Cardiac fibroblast (primary cell): ENCODE measurements around the gene CRACR2A.
A peak's percentile ranks its signal among the peaks of the same experiment; 100 is the strongest.

ENCODE experiments used
- DNase-seq, 2 donors: peaks; one replicate each; pipeline versions ENCODE4 v3.0.0 to v3.0.0-alpha.2; 2010; ENCODE audit warnings: low read depth in 2 of 2
- H3K4me3 ChIP-seq, 2 donors: replicated peaks in 1 of 2; 1 replicate in 1 of 2; 2 replicates in 1 of 2; pipeline ENCODE4 v1.5.1; 2011; ENCODE audit warnings: low read depth in 2 of 2, low read length in 2 of 2, mild to moderate bottlenecking in 2 of 2, moderate library complexity in 1 of 2
- TF ChIP-seq, protein P1 (sequence below): IDR thresholded peaks from one replicate; pipeline ENCODE4 v1.5.1; 2011; ENCODE audit warnings: low read depth, mild to moderate bottlenecking, low read length, inconsistent platforms

The CRACR2A gene

GRCh38 chr12:3791256-3791874 is 38.5 kb upstream of the CRACR2A start:
- no peak for DNase-seq
- TF ChIP-seq, protein P1, sequence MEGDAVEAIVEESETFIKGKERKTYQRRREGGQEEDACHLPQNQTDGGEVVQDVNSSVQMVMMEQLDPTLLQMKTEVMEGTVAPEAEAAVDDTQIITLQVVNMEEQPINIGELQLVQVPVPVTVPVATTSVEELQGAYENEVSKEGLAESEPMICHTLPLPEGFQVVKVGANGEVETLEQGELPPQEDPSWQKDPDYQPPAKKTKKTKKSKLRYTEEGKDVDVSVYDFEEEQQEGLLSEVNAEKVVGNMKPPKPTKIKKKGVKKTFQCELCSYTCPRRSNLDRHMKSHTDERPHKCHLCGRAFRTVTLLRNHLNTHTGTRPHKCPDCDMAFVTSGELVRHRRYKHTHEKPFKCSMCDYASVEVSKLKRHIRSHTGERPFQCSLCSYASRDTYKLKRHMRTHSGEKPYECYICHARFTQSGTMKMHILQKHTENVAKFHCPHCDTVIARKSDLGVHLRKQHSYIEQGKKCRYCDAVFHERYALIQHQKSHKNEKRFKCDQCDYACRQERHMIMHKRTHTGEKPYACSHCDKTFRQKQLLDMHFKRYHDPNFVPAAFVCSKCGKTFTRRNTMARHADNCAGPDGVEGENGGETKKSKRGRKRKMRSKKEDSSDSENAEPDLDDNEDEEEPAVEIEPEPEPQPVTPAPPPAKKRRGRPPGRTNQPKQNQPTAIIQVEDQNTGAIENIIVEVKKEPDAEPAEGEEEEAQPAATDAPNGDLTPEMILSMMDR, result no peak
- no peak overlapping the region for H3K4me3 ChIP-seq

- H3K4me3 ChIP-seq, result no peak overlapping the region
- TF ChIP-seq, protein P1, result no peak
- DNase-seq, result no peak
Observed at GRCh38 chr12:3790642-3791041, 37.7 kb upstream of the CRACR2A start.

GRCh38 chr12:3789838-3790237 is 36.9 kb upstream of the CRACR2A start:
- no peak for DNase-seq
- TF ChIP-seq, protein P1, result no peak
- H3K4me3 ChIP-seq, result no peak overlapping the region

DNA sequence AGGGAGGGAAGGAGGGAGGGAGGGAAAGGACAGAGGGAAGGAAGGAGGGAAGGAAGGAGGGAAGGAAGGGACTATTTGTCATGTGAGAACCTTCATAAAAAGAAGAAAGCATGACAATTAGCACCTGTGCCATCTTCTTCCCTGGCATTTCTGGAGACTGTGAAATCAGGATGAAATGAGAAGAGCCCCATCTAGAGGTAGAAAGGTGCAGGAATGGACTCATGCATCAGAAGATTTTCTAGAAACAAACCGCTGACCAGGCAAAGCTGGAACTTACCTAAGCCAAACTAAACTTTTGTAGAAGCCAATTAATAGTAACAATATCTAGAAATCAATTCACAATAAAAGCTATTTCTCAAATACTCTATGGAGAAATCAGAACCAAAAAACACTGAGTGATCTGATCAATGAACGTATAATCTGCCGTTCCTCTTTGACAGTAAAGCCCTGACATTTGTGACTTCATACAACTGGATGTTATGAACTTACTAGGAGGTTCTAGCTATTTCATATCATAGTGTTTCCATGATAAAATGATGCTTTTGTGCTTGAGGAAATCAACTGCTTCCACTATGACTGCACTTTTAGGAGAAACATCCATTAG is 24.4 kb upstream of the CRACR2A start:
- TF ChIP-seq, protein P1, result peak; percentile 81
- H3K4me3 ChIP-seq, result no peak overlapping the region
- DNase-seq, result peak; percentile 67 to 75

GRCh38 chr12:3775385-3776035 is 22.6 kb upstream of the CRACR2A start:
- H3K4me3 ChIP-seq, result no peak overlapping the region
- TF ChIP-seq, protein P1, result no peak
- DNase-seq, result no peak

DNA sequence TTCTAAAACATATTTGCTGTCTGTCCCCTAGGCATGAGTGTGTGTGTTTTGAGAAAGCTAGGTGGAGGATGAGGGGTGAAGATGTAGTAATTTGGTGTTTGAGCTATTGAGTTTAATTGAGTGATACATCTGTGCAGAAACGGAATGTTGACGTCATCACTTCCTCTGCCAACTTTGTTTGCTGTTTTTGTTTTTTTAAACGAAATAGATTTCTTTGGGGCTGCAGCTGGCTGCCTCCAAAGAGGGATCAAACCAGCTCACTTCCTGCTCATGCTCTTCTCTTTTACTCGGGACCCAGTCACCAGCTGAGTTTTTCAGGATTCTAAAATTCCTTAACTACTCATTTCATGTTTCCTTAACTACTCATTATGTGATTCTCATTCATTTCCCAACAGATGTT is 19.5 kb upstream of the CRACR2A start:
- peak; percentile 5 to 85 for DNase-seq
- no peak overlapping the region for H3K4me3 ChIP-seq
- TF ChIP-seq, protein P1, result no peak
